HepG2 (cell line): Measurements from ENCODE around the gene MYO1C. TPM values are rescaled to one million over a fixed set of nuclear protein-coding genes. Genes with fewer than 3 reads are reported as not detected.
A peak's percentile ranks its signal among the peaks of the same experiment; 100 is the strongest.

Experiments
- AGO2 ChIP-seq: fragments of 200-400 bp; formaldehyde crosslinking; optimal IDR thresholded peaks from 2 replicates; pipeline ENCODE3; 2017; ENCODE audit warnings: mild to moderate bottlenecking, low read depth, low read length, moderate library complexity
- ARID2 ChIP-seq: sonication (generic); formaldehyde crosslinking; IDR thresholded peaks from 2 replicates; pipeline ENCODE4 v1.8.1; 2022; ENCODE audit warnings: mild to moderate bottlenecking, missing genetic modification reagents, borderline replicate concordance
- ARNTL ChIP-seq: sonication (generic); formaldehyde crosslinking; IDR thresholded peaks from 2 replicates; pipeline ENCODE4 v1.4.0; 2020; ENCODE audit warnings: mild to moderate bottlenecking, missing genetic modification reagents
- CHD4 ChIP-seq: fragments of 200-600 bp; sonication (generic); IDR thresholded peaks from 2 replicates; pipeline ENCODE4 v1.7.0; 2017; ENCODE audit warnings: mild to moderate bottlenecking, low read length, borderline replicate concordance
- DDIT3 ChIP-seq: sonication (generic); formaldehyde crosslinking; IDR thresholded peaks from 2 replicates; pipeline ENCODE4 v1.4.0; 2020; ENCODE audit warnings: mild to moderate bottlenecking, missing genetic modification reagents
- HNRNPK ChIP-seq: fragments of 200-400 bp; formaldehyde crosslinking; IDR thresholded peaks from 2 replicates; pipeline ENCODE4 v1.6.1; 2018; ENCODE audit warnings: low read length, low read depth, moderate library complexity, mild to moderate bottlenecking; ENCODE audit not compliant: poor library complexity, severe bottlenecking
- JUN ChIP-seq: sonication (generic); formaldehyde crosslinking; IDR thresholded peaks from 2 replicates; pipeline ENCODE4 v1.4.0; 2020; ENCODE audit warnings: mild to moderate bottlenecking, missing genetic modification reagents
- MED13 ChIP-seq: sonication (generic); formaldehyde crosslinking; IDR thresholded peaks from 2 replicates; pipeline ENCODE4 v1.5.0; 2020; ENCODE audit warnings: missing genetic modification reagents
- MLXIP ChIP-seq: sonication (generic); formaldehyde crosslinking; IDR thresholded peaks from 2 replicates; pipeline ENCODE4 v1.9.0; 2021; ENCODE audit warnings: missing genetic modification reagents, borderline replicate concordance
- NCOA2 ChIP-seq: sonication (generic); formaldehyde crosslinking; IDR thresholded peaks from 2 replicates; pipeline ENCODE4 v1.8.0; 2022; ENCODE audit warnings: inconsistent platforms
- NR2C2 ChIP-seq: sonication (generic); formaldehyde crosslinking; IDR thresholded peaks from 2 replicates; pipeline ENCODE4 v1.4.0; 2020; ENCODE audit warnings: missing genetic modification reagents, mild to moderate bottlenecking, moderate library complexity, borderline replicate concordance
- SALL1 ChIP-seq: sonication (generic); formaldehyde crosslinking; IDR thresholded peaks from 2 replicates; pipeline ENCODE4 v1.8.0; 2022; ENCODE audit warnings: mild to moderate bottlenecking, missing genetic modification reagents
- THRA ChIP-seq: sonication (generic); formaldehyde crosslinking; IDR thresholded peaks from 2 replicates; pipeline ENCODE4 v1.4.0; 2020; ENCODE audit warnings: missing genetic modification reagents, borderline replicate concordance
- TRAFD1 ChIP-seq: sonication (generic); formaldehyde crosslinking; IDR thresholded peaks from 2 replicates; pipeline ENCODE4 v1.5.1; 2020; ENCODE audit warnings: missing genetic modification reagents, mild to moderate bottlenecking, borderline replicate concordance
- ZBTB2 ChIP-seq: sonication (generic); formaldehyde crosslinking; IDR thresholded peaks from 2 replicates; pipeline ENCODE4 v1.8.0; 2022; ENCODE audit warnings: low read depth, missing genetic modification reagents
- ZFP36L1 ChIP-seq: sonication (generic); formaldehyde crosslinking; IDR thresholded peaks from 2 replicates; pipeline ENCODE4 v1.8.0; 2022; ENCODE audit warnings: mild to moderate bottlenecking, missing genetic modification reagents, moderate library complexity
- ZNF577 ChIP-seq: sonication (generic); formaldehyde crosslinking; IDR thresholded peaks from 2 replicates; pipeline ENCODE4 v1.4.0; 2020; ENCODE audit warnings: mild to moderate bottlenecking, low read depth, missing genetic modification reagents, borderline replicate concordance
- ZNF589 ChIP-seq: sonication (generic); formaldehyde crosslinking; conservative IDR thresholded peaks from 2 replicates; pipeline ENCODE4 v1.8.0; 2022; ENCODE audit warnings: mild to moderate bottlenecking, moderate library complexity, missing genetic modification reagents
- ZNF607 ChIP-seq: sonication (generic); formaldehyde crosslinking; IDR thresholded peaks from 2 replicates; pipeline ENCODE4 v1.5.1; 2020; ENCODE audit warnings: missing genetic modification reagents, mild to moderate bottlenecking, borderline replicate concordance
- ZNF761 ChIP-seq: sonication (generic); formaldehyde crosslinking; conservative IDR thresholded peaks from 2 replicates; pipeline ENCODE4 v1.4.0; 2020; ENCODE audit warnings: mild to moderate bottlenecking, missing genetic modification reagents
- polyA plus RNA-seq, 8 experiments: library from polyadenylated mRNA; depleted of rRNA in 3 of 8; stranded (reverse) in 7 of 8; unstranded in 1 of 8; fragments of >200 nt; fragmentation: Illumina TruSeq in 4 of 8; extraction: Trizol in 4 of 8; gene quantifications; 2 replicates each; pipeline versions ENCODE4 v1.2.1 to v1.2.3, GENCODE V29; 2011 to 2016; ENCODE audit warnings: low read depth in 4 of 8, missing spikeins in 1 of 8, mixed read lengths in 1 of 8; ENCODE audit not compliant: insufficient read depth in 1 of 8
- total RNA-seq, 5 experiments: library from RNA; depleted of rRNA; stranded (reverse); fragments of >200 nt; fragmentation: Illumina TruSeq; extraction: Trizol; gene quantifications; 2 replicates each; pipeline ENCODE4 v1.2.3, GENCODE V29; 2016; ENCODE audit warnings: low read depth in 1 of 5

Gene MYO1C
- total and polyA plus RNA-seq, 2 of the 13 experiments (the other 11 are each of a cell fraction or from before 2014, with no cell fraction given), result 22.7 to 40.8 TPM

- TF ChIP-seq ZBTB2 (peak; percentile 96), ZNF761 (CRISPR knock-in tag) (0 out of 2 replicates have a peak, but pooled peaks have one; percentile 62), ARID2 (CRISPR knock-in tag) (no peak), NR2C2 (CRISPR knock-in tag) (peak; percentile 67; the same call in 1 of the 2 replicates), ARNTL (CRISPR knock-in tag) (peak; percentile 52; the same call in 1 of the 2 replicates), CHD4 (no peak), HNRNPK (peak; percentile 49), SALL1 (CRISPR knock-in tag) (0 out of 2 replicates have a peak, but pooled peaks have one; percentile 1), AGO2 (peak; percentile 57), THRA (CRISPR knock-in tag) (peak; percentile 81), ZFP36L1 (no peak), MLXIP (CRISPR knock-in tag) (no peak), MED13 (CRISPR knock-in tag) (no peak), DDIT3 (CRISPR knock-in tag) (no peak), ZNF577 (CRISPR knock-in tag) (no peak), JUN (CRISPR knock-in tag) (peak; percentile 92), NCOA2 (CRISPR knock-in tag) (no peak), ZNF607 (peak; percentile 45; the same call in 1 of the 2 replicates), TRAFD1 (no peak), ZNF589 (CRISPR knock-in tag) (no peak)
These were observed 4.3 kb downstream of the MYO1C start (continued) for GRCh38 chr17:1487939-1488825.
